HG02588 (cell line): ENCODE measurements around the gene TRIB2.

Experiments used
- ATAC-seq: cut with Tn5 transposase; IDR thresholded peaks from one replicate; pipeline ENCODE4 v1.9.1; 2021; ENCODE audit warnings: mild to moderate bottlenecking, moderate library complexity; ENCODE audit not compliant: unreplicated experiment

TRIB2 gene

GRCh38 chr2:12771154-12771553, 54.4 kb downstream of the TRIB2 start:
- ATAC-seq, result no peak

- ATAC-seq, result no peak
These were observed 57.1 kb downstream of the TRIB2 start for GRCh38 chr2:12773586-12774394.

GRCh38 chr2:12774395-12774727, 57.6 kb downstream of the TRIB2 start:
- ATAC-seq, result no peak

- ATAC-seq, result no peak
These were observed 59.8 kb downstream of the TRIB2 start for GRCh38 chr2:12776521-12776961.

- ATAC-seq, result no peak
These were observed 61.6 kb downstream of the TRIB2 start for GRCh38 chr2:12778369-12778768.

GRCh38 chr2:12778811-12779579, 62.3 kb downstream of the TRIB2 start:
- no peak for ATAC-seq

- ATAC-seq, result no peak
These were observed 64.6 kb downstream of the TRIB2 start for GRCh38 chr2:12781329-12781728.

GRCh38 chr2:12787891-12788801, 71.4 kb downstream of the TRIB2 start:
- ATAC-seq, result no peak

- no peak for ATAC-seq
These were observed 75.2 kb downstream of the TRIB2 start for GRCh38 chr2:12791906-12792305.
